Adrenal gland (tissue), 12 donors: ENCODE measurements around the gene WBP2. TPM values are rescaled to one million over a fixed set of nuclear protein-coding genes. Genes with fewer than 3 reads are reported as not detected.

Experiments used
- DNase-seq, 7 donors: peaks; one replicate each; pipeline ENCODE4 v3.0.0-alpha.2; 2019 to 2020
- H3K27ac ChIP-seq, 5 donors: fragments of 200-600 bp; sonication (generic) in 4 of 5; 1 replicate in 3 of 5; 2 replicates in 2 of 5; pipeline versions ENCODE4 v1.5.1 to v1.8.0; 2016 to 2020; ENCODE audit warnings: mild to moderate bottlenecking in 1 of 5
- H3K27me3 ChIP-seq: fragments of 200-600 bp; 2 replicates; pipeline ENCODE4 v1.8.0; 2021
- H3K36me3 ChIP-seq, 2 donors: fragments of 200-600 bp; replicated peaks in 1 of 2; 1 replicate in 1 of 2; 2 replicates in 1 of 2; pipeline versions ENCODE4 v1.5.1 to v1.8.0; 2018 to 2022
- H3K4me1 ChIP-seq, 2 donors: fragments of 200-600 bp; replicated peaks in 1 of 2; 1 replicate in 1 of 2; 2 replicates in 1 of 2; pipeline versions ENCODE4 v1.5.1 to v1.8.0; 2018 to 2021
- H3K4me3 ChIP-seq, 4 donors: fragments of 200-600 bp; sonication (generic) in 3 of 4; one replicate each; pipeline ENCODE4 v1.5.1; 2016 to 2018
- H3K9me3 ChIP-seq, 3 donors: fragments of 200-600 bp; sonication (generic) in 1 of 3; replicated peaks in 1 of 3; 1 replicate in 2 of 3; 2 replicates in 1 of 3; pipeline versions ENCODE4 v1.5.1 to v1.8.0; 2016 to 2021
- POLR2A ChIP-seq, 2 donors: fragments of 450-650 bp; IDR thresholded peaks; one replicate each; pipeline ENCODE4 v1.6.1; 2017; ENCODE audit warnings: antibody characterized with exemption in 2 of 2, mild to moderate bottlenecking in 2 of 2, moderate library complexity in 1 of 2
- WGBS, 4 donors: extraction: QIAGEN DNeasy Blood & Tissue Kit in 2 of 4; methylation state at CpG; one replicate each; pipeline versions ENCODE4 v1.1.5 to v1.1.7; 2013 to 2017; 5-methylcytosine and 5-hydroxymethylcytosine counted together
- intact Hi-C, 2 donors: fragments of 100-400 bp; cut with DNase I; formaldehyde crosslinking; loops; one replicate each; pipeline versions ENCODE4 v1.14.1 to v1.15.0; 2022 to 2023
- polyA plus RNA-seq, 3 donors: library from polyadenylated mRNA; stranded (reverse); fragments of 200-250 nt in 2 of 3; fragments of 350-450 nt in 1 of 3; fragmentation: Illumina TruSeq in 1 of 3; extraction: RNeasy Lipid Tissue Mini Kit (QIAGEN cat#74804) in 1 of 3; gene quantifications; one replicate each; pipeline ENCODE4 v1.2.3, GENCODE V29; 2013 to 2014
- total RNA-seq, 9 donors: library from RNA; depleted of rRNA in 4 of 9; stranded (reverse); fragments of >200 nt in 4 of 9; fragments of 120-200 nt in 1 of 9; fragmentation: NEBNext Ultra II Directional in 1 of 9; extraction: Animal tissue kit (Norgen Biotek cat#: 25700) in 1 of 9; gene quantifications; one replicate each; pipeline versions ENCODE4 v1.1.0 to v1.2.4, GENCODE V29; 2013 to 2023
- TF ChIP-seq, protein P1 (sequence below), 6 experiments: fragments of 450-650 bp in 4 of 6; fragments of 200-600 bp in 2 of 6; sonication (generic) in 1 of 6; IDR thresholded peaks; 1 replicate in 5 of 6; 2 replicates in 1 of 6; pipeline versions ENCODE4 v1.5.1 to v1.8.0; 2016 to 2021; ENCODE audit warnings: antibody characterized with exemption in 6 of 6, mild to moderate bottlenecking in 2 of 6, moderate library complexity in 1 of 6
- donor health status: healthy with polysubstance abuse.
- donor health status: Bipolar disorder and iron deficiency.
- donor health status: DM: yes; HTN: yes; CAD: no.
- donor health status: DM: no; HTN: no; CAD: no.
- donor health status: DM: no; HTN: no; CAD: no.
- donor health status: DM: yes; HTN: yes; CAD: no.

The WBP2 gene
- total and polyA plus RNA-seq, 12 donors = 60.4 to 292 (median 223) TPM

DNA sequence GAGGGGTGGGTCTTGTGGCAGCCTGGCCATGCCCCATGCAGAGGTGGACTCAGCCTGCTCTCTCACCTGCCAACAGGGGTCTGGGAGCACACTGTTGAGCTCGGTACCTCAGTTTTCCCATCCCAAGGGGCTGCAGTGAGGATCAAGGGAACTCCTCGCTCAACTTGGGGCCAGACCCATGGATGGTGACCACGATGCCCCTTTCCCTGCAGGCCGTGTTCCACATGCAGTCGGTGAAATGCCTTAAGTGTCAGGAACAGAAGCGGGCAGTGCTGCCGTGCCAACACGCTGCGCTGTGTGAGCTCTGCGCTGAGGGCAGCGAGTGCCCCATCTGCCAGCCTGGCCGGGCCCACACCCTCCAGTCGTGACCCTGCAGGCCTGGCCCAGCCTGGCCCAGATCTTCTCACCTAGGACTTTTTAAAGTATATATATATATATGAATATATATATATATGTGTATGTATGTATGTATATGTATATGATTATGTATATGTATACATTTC is 31.0 kb downstream of the WBP2 start:
- Histone ChIP-seq H3K9me3 (no peaks in the 10 kb centered on the region), H3K36me3 (peaks cover 0 to 58% of the 10 kb centered on the region in 2 donors), H3K27me3 (no peaks in the 10 kb centered on the region), H3K4me3 (no peak overlapping the region), H3K4me1 (peaks cover 13 to 17% of the 10 kb centered on the region in 2 donors), H3K27ac (no peak overlapping the region)
- DNase-seq = no peak
- WGBS, 4 donors = 86 to 96% (median 91%) methylated on average over 9 to 13 of the region's 13 CpGs
- TF ChIP-seq, protein P1, sequence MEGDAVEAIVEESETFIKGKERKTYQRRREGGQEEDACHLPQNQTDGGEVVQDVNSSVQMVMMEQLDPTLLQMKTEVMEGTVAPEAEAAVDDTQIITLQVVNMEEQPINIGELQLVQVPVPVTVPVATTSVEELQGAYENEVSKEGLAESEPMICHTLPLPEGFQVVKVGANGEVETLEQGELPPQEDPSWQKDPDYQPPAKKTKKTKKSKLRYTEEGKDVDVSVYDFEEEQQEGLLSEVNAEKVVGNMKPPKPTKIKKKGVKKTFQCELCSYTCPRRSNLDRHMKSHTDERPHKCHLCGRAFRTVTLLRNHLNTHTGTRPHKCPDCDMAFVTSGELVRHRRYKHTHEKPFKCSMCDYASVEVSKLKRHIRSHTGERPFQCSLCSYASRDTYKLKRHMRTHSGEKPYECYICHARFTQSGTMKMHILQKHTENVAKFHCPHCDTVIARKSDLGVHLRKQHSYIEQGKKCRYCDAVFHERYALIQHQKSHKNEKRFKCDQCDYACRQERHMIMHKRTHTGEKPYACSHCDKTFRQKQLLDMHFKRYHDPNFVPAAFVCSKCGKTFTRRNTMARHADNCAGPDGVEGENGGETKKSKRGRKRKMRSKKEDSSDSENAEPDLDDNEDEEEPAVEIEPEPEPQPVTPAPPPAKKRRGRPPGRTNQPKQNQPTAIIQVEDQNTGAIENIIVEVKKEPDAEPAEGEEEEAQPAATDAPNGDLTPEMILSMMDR (IDR thresholded peaks at IDR 0.05) = no peak
- no peak for TF ChIP-seq POLR2A (IDR thresholded peaks at IDR 0.05)
- intact Hi-C loops = loop anchor here in 1 of 2 donors (10.0 kb wide), 1 partner anchor 59 kb away; the partner anchor contains the start of gene GALK1

DNA sequence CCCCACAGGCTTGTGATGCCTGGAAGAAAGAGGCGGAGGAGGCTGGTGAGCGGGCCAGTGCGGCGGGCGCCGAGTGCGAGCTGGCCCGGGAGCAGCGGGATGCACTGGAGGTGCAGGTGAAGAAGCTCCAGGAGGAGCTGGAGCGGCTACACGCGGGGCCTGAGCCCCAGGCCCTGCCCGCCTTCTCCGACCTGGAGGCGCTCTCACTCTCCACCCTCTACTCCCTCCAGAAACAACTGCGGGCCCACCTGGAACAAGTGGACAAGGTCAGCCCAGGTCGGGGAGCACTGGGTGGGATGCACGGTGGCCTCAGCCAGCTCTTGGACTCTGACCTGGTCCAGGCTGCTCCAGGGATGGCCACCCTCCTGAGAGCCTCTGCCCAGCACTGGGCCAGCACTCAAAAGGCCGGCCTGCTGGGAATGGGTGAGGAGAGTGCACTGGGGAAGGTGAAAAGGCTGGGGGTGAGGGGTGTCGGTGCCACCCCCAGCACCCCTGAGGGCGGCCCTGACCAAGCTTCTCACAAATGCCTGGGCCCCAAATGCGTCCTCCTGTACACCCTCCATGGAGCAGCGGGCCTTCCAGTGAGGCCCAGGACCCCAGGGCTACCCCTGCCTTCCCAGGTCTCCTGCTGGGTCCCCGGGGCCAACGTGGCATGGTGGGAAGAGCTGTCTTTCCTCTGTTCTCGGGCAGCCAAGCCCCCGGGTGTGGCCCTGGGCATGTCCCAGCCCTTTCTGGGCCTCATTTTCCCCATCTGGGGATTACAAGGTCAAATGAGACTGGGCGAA is 31.7 kb downstream of the WBP2 start:
- Histone ChIP-seq H3K4me3 (no peak overlapping the region), H3K36me3 (peaks cover 0 to 64% of the 10 kb centered on the region in 2 donors), H3K27me3 (no peaks in the 10 kb centered on the region), H3K9me3 (no peaks in the 10 kb centered on the region), H3K4me1 (peaks cover 13 to 17% of the 10 kb centered on the region in 2 donors), H3K27ac (no peak overlapping the region)
- no peak for DNase-seq
- 87 to 90% (median 89%) methylated on average over 4 to 28 of the region's 28 CpGs for WGBS, 4 donors
- TF ChIP-seq, protein P1 (IDR thresholded peaks at IDR 0.05) = no peak
- TF ChIP-seq POLR2A (IDR thresholded peaks at IDR 0.05) = no peak
- intact Hi-C loops = loop anchor here in 1 of 2 donors (10.0 kb wide), 1 partner anchor 59 kb away; the partner anchor contains the start of gene GALK1

DNA sequence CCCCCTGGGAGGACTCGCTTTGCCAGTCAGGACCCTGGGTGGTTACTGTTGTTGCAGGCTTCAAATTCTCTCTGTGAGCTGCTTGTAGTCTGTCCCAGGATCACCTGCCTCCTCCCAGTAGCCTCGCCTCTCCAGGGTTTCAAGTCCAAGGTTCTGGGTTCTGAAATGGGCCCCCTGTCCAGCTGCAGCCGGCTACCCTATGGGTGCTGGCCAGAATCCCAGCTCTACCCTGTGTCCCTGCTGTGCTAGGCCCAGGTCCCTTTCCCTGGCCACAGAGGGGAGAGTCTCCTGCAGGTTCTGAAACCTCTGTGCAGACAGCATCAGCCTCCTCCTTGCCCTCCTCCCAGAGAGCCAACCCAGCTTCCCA is 32.4 kb downstream of the WBP2 start:
- H3K36me3 ChIP-seq = peaks cover 0 to 71% of the 10 kb centered on the region in 2 donors
- TF ChIP-seq, protein P1 (IDR thresholded peaks at IDR 0.05) = no peak
- no peak for TF ChIP-seq POLR2A (IDR thresholded peaks at IDR 0.05)
- intact Hi-C loops = loop anchor here in 1 of 2 donors (10.0 kb wide), 1 partner anchor 58 kb away; the partner anchor contains the start of gene GALK1
- peaks cover 10% of the 10 kb centered on the region in 2 donors for H3K4me1 ChIP-seq
- WGBS, 4 donors = 70 to 72% methylated on average over 3 of the region's 3 CpGs; no CpG with 5 or more reads in 2 of the 4 donors
- H3K9me3 ChIP-seq = no peaks in the 10 kb centered on the region
- peak overlapping the region in 2 of 5 donors; percentile 41 to 44 for H3K27ac ChIP-seq
- H3K27me3 ChIP-seq = no peaks in the 10 kb centered on the region
- DNase-seq = no peak
- no peak overlapping the region for H3K4me3 ChIP-seq

DNA sequence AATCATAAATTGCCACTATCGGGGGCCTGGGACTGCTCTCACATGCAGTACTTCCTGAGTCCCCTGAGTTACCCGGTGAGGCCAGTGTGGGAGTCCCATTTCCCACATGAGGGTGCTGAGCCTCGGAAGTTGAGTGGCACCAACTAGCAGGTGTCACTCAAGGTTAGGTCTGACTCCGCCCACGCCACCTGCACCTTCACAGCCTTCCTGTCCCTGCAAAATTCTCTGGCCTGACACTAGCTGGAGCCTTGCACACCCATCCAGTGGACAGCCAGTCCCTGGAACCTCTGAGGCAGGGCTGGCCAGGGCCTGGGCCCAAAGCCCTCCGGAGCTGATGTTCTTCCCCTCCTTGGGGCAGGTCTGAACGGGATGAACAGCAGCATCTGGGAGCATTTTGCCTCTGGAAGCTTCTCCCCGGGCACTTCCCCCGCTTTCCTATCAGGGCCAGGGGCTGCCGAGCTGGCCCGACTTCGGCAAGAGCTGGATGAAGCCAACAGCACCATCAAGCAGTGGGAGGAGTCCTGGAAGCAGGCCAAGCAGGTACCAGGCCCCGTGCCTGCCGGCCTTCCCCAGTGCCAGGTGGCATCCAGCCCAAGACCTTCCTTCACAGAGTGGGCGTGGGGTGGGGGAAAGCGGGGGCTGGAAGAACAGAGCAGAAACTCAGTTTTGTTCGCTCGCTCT is 32.9 kb downstream of the WBP2 start:
- H3K27ac ChIP-seq = peak overlapping the region in 2 of 5 donors; percentile 41 to 44

More for the DNA sequence above, 32.9 kb downstream of the WBP2 start:
- Histone ChIP-seq H3K27me3 (no peaks in the 10 kb centered on the region), H3K9me3 (no peaks in the 10 kb centered on the region), H3K4me3 (no peak overlapping the region), H3K36me3 (peaks cover 0 to 75% of the 10 kb centered on the region in 2 donors), H3K4me1 (peaks cover 5% of the 10 kb centered on the region in 2 donors)
- no peak for TF ChIP-seq POLR2A (IDR thresholded peaks at IDR 0.05)
- TF ChIP-seq, protein P1 (IDR thresholded peaks at IDR 0.05) = no peak
- 49 to 61% (median 55%) methylated on average over 2 to 18 of the region's 18 CpGs for WGBS, 4 donors
- intact Hi-C loops = loop anchor here in 1 of 2 donors (10.0 kb wide), 1 partner anchor 57 kb away; the partner anchor contains the start of gene GALK1
- DNase-seq = peak; percentile 66 to 84 (median 75)
